Measurements from ENCODE around the gene SLC1A7. TPM values are rescaled to one million over a fixed set of nuclear protein-coding genes. Genes with fewer than 3 reads are reported as not detected.

SLC1A7 gene
- total RNA-seq, 1 donor from 2014 or later, result 2.4 TPM

- DNase-seq (ENCODE audit: low spot score), result no peak
These were observed 26.1 kb downstream of the SLC1A7 start for GRCh38 chr1:53116307-53116810.

DNA sequence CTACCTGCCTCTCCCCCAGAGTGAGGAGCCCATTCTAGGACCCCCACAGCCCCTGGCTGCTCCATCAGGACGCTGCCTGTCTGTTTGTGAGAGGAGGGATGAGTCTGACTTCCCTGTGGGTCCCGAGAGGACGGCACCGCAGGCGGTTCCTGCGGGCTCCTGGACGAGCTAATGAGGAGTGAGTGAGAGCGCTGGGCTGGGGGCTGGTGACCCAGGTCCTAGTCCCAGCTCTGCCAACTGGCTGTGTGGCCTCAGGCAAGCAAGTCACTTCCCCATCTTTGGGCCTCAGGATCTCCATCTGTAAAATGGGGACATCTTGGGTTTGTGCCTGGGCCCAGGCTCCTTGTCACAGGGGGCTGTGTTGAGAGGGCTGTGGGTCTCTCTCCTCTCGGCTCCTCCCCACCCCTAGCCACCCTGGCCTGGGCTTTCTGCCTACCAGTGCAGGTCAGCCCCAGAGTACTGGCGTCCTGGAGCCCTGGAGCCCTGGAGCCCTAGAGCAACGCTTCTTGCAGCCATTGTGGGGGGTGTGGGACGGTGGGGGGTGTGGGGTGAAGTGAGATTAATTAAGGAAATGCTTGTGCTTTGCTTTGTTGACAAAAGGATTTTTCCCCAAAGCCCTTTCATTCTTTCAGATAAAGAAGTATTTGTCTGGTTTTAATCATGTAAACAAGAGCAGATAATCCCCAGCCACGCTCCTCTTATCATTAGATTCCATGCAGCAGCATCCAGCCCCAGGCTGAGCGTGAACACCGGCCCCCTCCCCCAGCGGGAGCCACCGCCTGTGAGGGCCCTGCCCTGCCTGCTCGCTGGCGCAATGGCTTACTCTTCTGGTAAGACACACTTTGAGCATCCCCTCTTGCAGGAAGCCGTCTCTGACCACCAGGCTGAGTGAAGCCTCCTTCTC, 26.8 kb downstream of the SLC1A7 start:
- peak; percentile 53 for DNase-seq (ENCODE audit: low spot score)

- DNase-seq (ENCODE audit: low spot score), result no peak
These were observed 27.6 kb downstream of the SLC1A7 start for GRCh38 chr1:53114581-53115400.

GRCh38 chr1:53114090-53114489, 28.3 kb downstream of the SLC1A7 start:
- DNase-seq (ENCODE audit: low spot score), result no peak

DNA sequence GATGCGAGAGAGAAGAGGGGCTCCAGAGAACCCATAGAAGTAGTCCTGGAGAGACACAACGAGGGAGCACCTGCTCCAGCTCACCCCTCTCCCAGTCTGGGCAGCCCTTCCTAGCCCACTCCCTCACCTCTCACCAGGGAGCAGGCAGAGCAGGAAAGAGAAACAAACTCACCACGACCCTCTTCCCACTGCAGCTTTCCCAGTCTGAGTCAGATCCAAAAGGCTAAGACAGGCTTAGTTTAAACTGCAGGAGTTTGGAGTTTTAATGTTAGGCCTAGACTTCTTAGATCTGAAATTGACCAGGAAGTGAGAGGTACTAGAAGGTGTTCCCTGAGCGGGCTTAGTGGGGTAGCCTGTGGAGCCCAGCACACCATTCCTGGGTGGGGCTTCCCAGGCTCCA, 29.6 kb downstream of the SLC1A7 start:
- DNase-seq (ENCODE audit: low spot score), result no peak

DNA sequence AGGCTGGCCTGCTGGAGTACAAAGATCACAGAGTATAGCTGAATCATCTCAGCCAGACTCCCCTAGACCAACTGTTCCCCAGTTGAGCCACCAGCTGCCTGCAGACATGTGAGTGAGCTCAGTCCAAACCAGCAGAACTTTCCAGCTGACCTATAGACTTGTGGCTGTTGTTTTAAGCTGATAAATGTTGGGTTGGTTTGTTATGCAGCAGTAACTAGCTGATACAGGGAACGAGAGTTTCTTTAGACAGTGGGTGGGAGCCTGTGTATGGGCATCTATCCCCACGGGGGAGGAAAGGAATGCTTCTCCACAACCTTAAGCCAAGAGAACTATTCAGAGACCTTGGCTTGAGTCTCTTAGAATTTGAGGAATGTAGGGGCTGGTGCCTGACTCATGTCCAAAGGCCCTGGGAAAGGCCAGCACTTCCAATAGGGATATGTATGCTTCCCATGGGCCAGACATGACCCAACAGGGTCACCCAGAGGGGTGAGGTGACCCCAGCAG, 30.1 kb downstream of the SLC1A7 start:
- no peak for DNase-seq (ENCODE audit: low spot score)

DNA sequence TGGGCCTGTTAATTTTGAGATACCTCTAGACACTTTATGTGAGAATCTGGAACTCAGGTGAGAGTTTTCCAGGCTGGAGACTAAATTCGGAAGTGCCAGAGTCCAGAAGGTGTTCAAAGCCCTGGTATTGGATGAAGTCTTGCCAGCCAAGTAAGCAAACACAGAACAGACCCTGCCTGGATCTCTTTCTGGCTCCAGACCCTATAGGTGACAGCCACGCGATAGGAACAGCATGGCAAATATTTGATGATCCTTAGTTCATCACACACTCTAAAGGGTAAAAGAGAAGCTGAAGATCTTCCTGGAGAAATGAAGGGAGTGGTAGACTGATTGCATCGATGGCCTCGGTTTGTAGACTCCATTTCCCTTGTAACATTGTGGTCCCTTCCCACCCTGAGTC, 30.7 kb downstream of the SLC1A7 start:
- no peak for DNase-seq (ENCODE audit: low spot score)

- DNase-seq (ENCODE audit: low spot score), result no peak
These were observed 31.3 kb downstream of the SLC1A7 start for GRCh38 chr1:53111073-53111556.

DNA sequence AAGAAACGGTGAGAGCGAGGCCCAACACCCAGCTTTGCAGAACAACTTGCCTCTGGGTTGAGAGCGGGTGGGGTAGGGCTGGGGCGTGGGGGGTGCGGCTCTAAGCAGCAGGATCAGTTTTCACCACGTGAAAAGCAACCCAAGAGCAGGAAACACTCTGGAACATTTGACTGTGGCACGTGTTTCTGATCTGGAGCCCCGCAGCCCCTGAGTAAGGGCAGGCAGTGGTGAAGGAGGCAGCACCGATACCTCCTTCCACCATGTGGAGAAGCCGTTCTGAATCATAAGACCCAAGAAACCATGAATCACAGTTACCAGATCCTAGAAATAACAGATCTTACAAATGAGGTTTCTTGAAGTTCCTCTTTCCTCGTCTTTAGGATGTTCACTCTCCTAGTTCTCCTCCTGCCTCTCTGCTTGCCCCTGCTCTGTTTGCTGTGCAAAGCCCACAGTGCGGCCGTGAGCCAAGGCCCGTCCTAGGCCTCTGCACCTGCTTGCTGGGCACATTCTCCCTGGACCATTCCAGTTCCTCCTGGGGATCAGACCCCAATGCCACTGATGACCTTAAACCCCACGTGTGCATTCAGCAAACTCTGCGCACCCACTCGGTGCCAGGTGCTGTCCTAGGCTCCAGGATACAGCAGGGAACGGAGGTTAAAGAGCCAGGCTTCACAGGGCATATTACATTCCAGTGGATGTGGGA, 31.9 kb downstream of the SLC1A7 start:
- peak; percentile 40 for DNase-seq (ENCODE audit: low spot score)

DNA sequence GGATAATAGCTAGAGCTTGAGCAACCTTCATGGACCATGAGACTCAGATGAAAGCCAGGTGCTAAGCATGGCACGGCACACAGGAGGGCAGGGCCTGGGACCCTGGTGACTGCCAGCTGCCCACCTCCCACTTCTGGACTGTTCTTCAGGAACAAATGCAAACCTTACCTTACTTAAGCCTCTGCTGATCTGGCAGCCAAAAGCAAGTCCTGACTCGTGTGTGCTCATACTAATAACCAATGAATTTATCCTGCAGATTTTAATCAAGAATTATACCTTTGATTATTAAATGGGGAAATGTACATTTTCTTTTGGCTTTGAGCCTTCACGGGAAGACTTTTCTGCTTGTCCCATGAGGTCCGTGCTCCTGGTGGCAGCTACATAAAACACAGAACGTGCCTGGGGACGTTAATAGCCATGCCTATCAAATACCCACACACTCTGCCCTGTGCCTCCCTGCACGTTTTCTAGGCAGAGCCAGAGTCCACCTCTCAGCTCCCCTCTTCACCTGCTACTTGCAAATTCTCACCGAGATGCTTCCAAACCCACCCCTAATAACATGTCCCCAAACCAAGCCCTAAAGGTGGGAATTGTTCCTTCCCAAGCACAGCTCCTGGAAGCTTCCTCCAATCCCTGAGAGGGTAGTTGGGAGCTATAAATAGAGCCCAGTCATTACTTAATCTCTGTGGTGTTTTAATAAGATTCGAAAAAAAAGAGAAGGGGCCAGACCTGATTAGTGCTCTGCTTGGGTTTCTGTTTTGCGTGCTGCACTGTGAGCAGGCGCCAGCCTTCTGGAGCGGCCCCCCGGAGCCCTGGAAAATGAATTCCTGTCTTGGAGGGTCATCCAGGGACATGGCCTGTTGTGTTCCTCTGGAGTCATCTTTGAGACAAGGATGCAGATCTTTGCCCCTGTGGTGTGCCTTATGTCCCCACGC, 33.5 kb downstream of the SLC1A7 start:
- DNase-seq (ENCODE audit: low spot score), result no peak

- DNase-seq (ENCODE audit: low spot score), result no peak
These were observed 34.7 kb downstream of the SLC1A7 start for GRCh38 chr1:53107570-53108322.

DNA sequence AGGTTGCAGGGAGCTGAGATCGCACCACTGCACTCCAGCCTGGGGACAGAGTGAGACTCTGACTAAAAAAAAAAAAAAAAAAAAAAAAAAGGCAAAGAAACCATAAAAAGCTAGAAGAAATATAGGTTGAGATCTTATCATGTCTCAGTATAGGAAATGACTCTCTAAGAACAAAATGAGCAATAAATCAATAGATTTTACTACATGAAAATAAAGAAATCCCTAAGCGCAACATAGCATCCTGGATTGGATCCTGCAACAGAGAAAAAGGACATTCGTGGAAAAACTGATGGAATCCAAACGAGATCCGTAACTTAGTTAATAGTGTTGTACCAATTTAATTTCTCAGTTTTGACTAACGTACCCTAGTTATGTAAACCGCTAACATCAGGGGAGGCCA, 35.3 kb downstream of the SLC1A7 start:
- no peak for DNase-seq (ENCODE audit: low spot score)

DNA sequence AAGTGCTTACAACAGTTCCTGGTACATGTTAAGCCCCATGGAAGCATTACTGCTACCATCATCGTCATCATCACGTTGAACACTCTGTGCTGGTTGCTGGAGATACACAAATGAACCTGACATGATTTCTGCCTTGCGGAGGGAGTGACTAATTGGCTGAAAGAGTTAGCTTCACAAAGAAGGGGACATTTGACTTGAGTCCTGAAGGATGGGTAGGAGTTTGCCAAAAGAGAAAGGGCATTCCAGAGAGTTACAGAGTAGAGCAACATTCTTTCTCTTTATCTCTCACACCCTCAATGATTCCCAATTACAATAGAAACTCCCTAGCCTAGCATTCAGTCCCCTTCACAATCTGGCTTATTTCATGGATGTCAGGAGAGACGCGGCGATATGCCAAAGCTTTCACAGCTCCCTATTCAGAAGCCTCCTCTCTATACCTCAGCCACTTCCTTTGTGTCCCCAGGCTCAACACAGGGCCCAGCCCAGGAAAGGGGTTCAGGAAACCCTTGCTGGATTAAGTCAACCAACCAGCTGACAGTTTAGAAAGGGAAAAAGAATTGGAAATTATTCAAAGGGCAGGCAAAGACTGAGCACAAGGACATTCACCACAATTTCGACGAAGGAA, 38.0 kb downstream of the SLC1A7 start:
- no peak for DNase-seq (ENCODE audit: low spot score)

DNA sequence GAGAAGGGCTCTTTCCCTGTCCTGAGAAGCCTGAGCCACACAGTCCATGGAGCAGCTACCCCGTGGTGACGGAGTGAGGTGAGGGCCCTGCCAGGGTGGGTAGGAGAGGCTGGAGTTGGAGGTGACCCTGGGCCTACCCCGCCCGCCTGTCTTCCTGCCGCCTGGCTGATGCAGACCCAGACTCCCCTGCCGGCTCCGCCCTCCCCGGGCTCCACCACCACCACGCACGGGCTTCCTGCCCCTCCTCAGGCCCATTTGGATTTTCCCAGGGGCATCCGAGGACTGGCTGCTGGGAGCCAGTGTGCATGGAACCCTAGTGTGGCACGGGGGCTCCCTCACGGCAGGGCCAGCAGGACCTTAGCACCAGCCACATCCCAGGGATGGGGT, 47.9 kb downstream of the SLC1A7 start:
- no peak for DNase-seq (ENCODE audit: low spot score)

DNA sequence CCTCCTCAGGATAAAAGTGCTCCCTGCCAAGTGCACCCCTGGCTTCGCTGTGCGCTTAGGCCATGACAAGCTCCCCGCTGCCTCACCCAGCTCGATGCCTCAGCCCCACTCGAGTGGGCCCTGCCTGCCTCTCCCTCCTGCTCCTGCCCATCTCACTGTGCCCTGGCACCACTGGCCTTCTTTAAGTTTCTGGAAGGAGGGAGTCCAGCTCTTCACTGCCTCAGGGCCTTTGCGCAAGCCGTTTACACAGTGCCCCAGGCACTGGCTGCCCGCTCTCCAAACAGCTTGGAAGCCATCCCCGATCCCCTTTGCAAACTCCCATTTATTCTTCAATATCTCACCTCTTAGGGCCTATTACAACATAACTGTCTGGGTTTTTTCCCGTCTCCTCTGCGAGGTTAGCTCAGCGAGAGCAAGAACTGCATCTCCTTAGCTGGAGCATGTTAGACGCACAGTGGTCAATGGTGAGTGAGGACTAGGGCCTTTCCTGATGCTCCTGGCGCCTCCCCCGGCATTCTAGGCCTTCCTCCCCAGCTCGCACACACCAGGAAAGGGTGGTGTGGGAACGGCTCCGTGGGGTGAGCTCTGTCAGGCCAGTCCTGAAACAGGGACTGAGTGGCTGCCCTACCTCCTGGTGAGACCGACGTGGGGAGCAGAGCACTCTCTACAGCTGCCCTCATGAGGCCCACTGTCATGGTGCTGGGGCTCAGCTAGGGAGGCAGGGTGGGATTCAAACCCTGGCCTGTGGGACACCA, 48.5 kb downstream of the SLC1A7 start:
- no peak for DNase-seq (ENCODE audit: low spot score)

DNA sequence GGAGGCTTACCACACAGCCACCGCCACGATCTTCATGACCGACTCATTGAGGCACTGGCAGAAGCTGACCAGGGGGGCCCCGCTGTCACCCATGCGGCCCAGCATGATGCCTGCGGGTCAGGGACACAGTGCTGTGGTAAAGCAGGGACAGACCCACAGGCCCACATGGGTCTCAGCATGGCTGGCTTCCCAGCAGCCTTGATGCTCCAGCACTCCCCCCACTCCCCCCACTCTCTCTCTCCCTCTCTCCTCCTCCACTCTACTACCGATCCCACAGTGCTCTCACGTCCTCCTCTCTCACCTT, 49.0 kb downstream of the SLC1A7 start:
- no peak for DNase-seq (ENCODE audit: low spot score)

DNA sequence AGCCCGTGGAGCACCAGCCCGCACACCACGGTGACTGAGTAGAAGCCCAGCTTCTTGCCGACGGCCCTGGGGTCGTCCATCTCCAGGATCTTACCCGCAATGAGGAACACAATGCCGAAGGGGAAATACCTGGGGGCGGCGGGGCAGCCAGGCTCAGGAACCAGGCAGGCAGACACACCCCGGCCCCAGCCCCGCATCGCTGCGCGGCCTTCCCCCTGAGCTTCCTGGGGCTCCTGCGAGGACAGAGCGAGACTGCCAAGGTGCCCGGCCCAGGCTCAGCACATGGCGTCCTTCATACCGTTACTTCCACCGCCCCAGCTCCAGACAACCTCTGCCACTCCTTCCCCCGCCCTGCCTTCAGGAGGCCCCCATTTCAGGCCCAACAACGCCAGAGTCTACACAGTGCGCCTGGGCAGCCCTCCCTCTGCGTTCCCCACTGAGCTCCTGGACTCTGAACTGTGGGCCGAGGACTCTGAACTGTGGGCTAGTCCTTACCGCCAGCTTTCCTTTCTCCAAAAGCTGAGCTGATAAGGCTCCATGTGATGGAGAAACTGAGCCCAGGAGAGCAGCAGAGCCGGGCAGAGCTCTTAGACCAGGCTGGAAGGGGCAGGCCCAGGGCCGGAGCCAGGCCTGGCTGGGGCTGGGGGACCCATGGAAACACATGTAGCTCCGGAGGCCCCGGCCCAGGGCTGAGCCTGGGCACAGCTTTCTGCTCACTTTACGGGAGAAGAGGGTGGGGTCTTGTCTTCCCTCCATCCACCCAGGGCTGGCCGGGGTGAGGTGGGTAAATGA, 49.6 kb downstream of the SLC1A7 start:
- no peak for DNase-seq (ENCODE audit: low spot score)

All from umbilical cord (tissue), 2 donors.